HEK293T (cell line): Measurements from ENCODE around the gene CYTH3.
"Not testable (repeated sequence)": the region's sequence is repeated elsewhere in the genome, so short reads cannot be mapped to it uniquely, and the experiment has no call there.

Experiments used
- BHLHE40 ChIP-seq: fragments of 450-650 bp; IDR thresholded peaks from 2 replicates; pipeline ENCODE4 v1.6.1; 2016; ENCODE audit warnings: mild to moderate bottlenecking, moderate library complexity, borderline replicate concordance
- ELF4 ChIP-seq: fragments of 450-650 bp; IDR thresholded peaks from 2 replicates; pipeline ENCODE4 v1.6.1; 2017; ENCODE audit warnings: antibody characterized with exemption
- FOXA1 ChIP-seq: fragments of 450-650 bp; IDR thresholded peaks from 2 replicates; pipeline ENCODE4 v1.6.1; 2016; ENCODE audit warnings: mild to moderate bottlenecking
- FOXM1 ChIP-seq: fragments of 450-650 bp; IDR thresholded peaks from 2 replicates; pipeline ENCODE4 v1.6.1; 2017; ENCODE audit warnings: mild to moderate bottlenecking, borderline replicate concordance
- L3MBTL2 ChIP-seq: fragments of 450-650 bp; conservative IDR thresholded peaks from 2 replicates; pipeline ENCODE4 v1.6.1; 2016; ENCODE audit warnings: mild to moderate bottlenecking
- NFRKB ChIP-seq: fragments of 450-650 bp; IDR thresholded peaks from 2 replicates; pipeline ENCODE4 v1.6.1; 2016; ENCODE audit warnings: mild to moderate bottlenecking, moderate library complexity
- SUZ12 ChIP-seq: fragments of 450-650 bp; IDR thresholded peaks from 2 replicates; pipeline ENCODE4 v1.6.1; 2016; ENCODE audit warnings: mild to moderate bottlenecking
- ZNF384 ChIP-seq: fragments of 450-650 bp; IDR thresholded peaks from 2 replicates; pipeline ENCODE4 v1.6.1; 2016
- TF ChIP-seq, protein P1 (sequence below): fragments of 450-650 bp; IDR thresholded peaks from 2 replicates; pipeline ENCODE4 v1.6.1; 2016

DNA sequence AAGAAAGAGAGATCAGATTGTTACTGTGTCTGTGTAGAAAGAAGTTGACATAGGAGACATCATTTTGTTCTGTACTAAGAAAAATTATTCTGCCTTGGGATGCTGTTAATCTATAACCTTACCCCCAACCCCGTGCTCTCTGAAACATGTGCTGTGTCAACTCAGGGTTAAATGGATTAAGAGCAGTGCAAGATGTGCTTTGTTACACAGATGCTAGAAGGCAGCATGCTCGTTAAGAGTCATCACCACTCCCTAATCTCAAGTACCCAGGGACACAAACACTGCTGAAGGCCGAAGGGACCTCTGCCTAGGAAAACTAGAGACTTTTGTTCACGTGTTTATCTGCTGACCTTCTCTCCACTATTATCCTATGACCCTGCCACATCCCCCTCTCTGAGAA, 49.0 kb downstream of the CYTH3 start:
- TF ChIP-seq L3MBTL2, BHLHE40, ELF4, FOXM1, NFRKB, ZNF384, SUZ12, FOXA1: not testable (repeated sequence)
- TF ChIP-seq, protein P1, sequence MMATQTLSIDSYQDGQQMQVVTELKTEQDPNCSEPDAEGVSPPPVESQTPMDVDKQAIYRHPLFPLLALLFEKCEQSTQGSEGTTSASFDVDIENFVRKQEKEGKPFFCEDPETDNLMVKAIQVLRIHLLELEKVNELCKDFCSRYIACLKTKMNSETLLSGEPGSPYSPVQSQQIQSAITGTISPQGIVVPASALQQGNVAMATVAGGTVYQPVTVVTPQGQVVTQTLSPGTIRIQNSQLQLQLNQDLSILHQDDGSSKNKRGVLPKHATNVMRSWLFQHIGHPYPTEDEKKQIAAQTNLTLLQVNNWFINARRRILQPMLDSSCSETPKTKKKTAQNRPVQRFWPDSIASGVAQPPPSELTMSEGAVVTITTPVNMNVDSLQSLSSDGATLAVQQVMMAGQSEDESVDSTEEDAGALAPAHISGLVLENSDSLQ = not testable (repeated sequence)
